Lower leg skin (tissue), 3 donors: ENCODE results near the gene HBM.

ENCODE experiments used
- CTCF ChIP-seq, 3 donors: fragments of 450-650 bp; IDR thresholded peaks; one replicate each; pipeline ENCODE4 v1.5.1; 2016; ENCODE audit warnings: antibody characterized with exemption in 3 of 3, mild to moderate bottlenecking in 3 of 3, moderate library complexity in 2 of 3
- POLR2A ChIP-seq, 2 donors: fragments of 450-650 bp; IDR thresholded peaks; one replicate each; pipeline ENCODE4 v1.6.1; 2016 to 2017; ENCODE audit warnings: antibody characterized with exemption in 2 of 2, mild to moderate bottlenecking in 1 of 2, moderate library complexity in 1 of 2

- TF ChIP-seq CTCF (IDR thresholded peaks at IDR 0.05), result no peak
- no peak for TF ChIP-seq POLR2A (IDR thresholded peaks at IDR 0.05)
Measured at GRCh38 chr16:129075-129474, 36.7 kb upstream of the HBM start.
